ENCODE measurements around the gene EXOC6B. TPM values are rescaled to one million over a fixed set of nuclear protein-coding genes. Genes with fewer than 3 reads are reported as not detected.

EXOC6B gene
- total RNA-seq, 4 donors from 2014 or later = 54.9 to 93.7 (median 64.6) TPM

DNA sequence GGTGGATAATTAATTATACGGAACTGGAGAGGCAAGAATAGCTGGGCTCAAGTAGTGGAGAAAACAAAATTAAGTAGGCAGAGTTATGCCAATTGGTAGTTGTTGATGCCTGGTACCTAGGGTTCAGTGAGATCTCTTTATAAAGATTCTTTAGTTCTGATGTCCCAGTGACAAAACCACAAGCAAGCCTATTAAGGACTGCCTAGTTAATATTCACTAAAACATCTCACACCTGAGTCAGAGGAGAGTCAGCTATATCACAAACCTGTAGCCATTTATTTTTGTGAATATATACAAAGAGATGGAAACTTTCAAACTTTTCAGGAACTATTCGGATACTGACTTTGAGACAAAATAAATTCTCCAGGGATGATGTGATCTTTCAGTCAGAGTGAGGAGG lies 464.3 kb downstream of the EXOC6B start:
- Histone ChIP-seq H3K36me3 (no peaks in the 10 kb centered on the region), H3K27ac (no peak overlapping the region), H3K4me1 (no peaks in the 10 kb centered on the region), H3K4me3 (no peak overlapping the region), H3K9me3 (no peaks in the 10 kb centered on the region), H3K27me3 (no peaks in the 10 kb centered on the region)
- DNase-seq = no peak
- TF ChIP-seq POLR2A (IDR thresholded peaks at IDR 0.05) = no peak

DNA sequence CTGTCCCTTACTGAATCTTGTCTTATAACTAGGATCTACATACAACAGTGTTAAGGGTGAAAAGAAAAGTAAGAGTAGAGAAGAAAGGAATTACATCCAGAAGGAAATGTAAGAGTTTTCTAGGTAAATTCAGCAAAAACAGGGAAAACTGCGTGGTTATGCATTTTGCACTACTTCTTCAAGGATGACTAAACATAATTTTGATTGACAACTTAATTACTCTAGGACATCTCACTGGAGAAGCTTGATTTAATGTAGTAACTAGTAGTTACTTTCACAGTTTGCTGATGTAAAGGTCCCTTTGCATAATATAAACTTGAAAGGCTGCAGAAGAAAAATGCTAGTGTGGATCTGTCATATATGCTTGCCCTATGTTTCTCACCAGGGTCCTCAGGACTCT lies 464.8 kb downstream of the EXOC6B start:
- Histone ChIP-seq H3K9me3 (no peaks in the 10 kb centered on the region), H3K4me3 (no peak overlapping the region), H3K4me1 (no peaks in the 10 kb centered on the region), H3K36me3 (no peaks in the 10 kb centered on the region), H3K27ac (no peak overlapping the region), H3K27me3 (no peaks in the 10 kb centered on the region)
- DNase-seq = no peak
- TF ChIP-seq, protein P1, sequence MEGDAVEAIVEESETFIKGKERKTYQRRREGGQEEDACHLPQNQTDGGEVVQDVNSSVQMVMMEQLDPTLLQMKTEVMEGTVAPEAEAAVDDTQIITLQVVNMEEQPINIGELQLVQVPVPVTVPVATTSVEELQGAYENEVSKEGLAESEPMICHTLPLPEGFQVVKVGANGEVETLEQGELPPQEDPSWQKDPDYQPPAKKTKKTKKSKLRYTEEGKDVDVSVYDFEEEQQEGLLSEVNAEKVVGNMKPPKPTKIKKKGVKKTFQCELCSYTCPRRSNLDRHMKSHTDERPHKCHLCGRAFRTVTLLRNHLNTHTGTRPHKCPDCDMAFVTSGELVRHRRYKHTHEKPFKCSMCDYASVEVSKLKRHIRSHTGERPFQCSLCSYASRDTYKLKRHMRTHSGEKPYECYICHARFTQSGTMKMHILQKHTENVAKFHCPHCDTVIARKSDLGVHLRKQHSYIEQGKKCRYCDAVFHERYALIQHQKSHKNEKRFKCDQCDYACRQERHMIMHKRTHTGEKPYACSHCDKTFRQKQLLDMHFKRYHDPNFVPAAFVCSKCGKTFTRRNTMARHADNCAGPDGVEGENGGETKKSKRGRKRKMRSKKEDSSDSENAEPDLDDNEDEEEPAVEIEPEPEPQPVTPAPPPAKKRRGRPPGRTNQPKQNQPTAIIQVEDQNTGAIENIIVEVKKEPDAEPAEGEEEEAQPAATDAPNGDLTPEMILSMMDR (IDR thresholded peaks at IDR 0.05) = no peak
- no peak for TF ChIP-seq POLR2A (IDR thresholded peaks at IDR 0.05)

DNA sequence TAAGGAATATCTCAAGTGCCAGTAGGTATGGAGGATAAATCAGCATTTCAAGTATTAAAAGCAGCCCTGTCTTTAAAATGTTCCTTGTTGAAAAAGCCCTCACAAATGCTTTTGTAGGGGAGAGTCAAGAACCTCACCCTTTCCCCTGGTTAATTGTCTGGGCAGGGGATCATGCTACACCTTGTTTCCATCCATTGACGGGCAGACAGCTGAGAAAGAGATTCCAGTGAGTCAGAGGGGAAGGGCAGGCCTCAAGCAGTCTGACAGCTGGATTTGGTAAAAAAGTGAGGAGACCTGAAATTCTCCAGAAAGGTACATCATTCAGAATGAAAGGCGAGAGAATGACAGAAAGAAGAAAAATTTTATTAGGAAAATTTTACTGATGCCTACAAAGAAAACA lies 475.0 kb downstream of the EXOC6B start:
- no peak for TF ChIP-seq POLR2A (IDR thresholded peaks at IDR 0.05)
- TF ChIP-seq, protein P1 (IDR thresholded peaks at IDR 0.05) = no peak
- Histone ChIP-seq H3K27ac (no peak overlapping the region), H3K4me3 (no peak overlapping the region), H3K9me3 (no peaks in the 10 kb centered on the region), H3K4me1 (no peaks in the 10 kb centered on the region), H3K36me3 (no peaks in the 10 kb centered on the region), H3K27me3 (no peaks in the 10 kb centered on the region)
- DNase-seq = no peak

- no peaks in the 10 kb centered on the region for H3K36me3 ChIP-seq
- H3K4me3 ChIP-seq = no peak overlapping the region
- no peak overlapping the region for H3K27ac ChIP-seq
- DNase-seq = no peak
- TF ChIP-seq POLR2A (IDR thresholded peaks at IDR 0.05) = no peak
- TF ChIP-seq, protein P1 (IDR thresholded peaks at IDR 0.05) = no peak
- H3K9me3 ChIP-seq = no peaks in the 10 kb centered on the region
- no peaks in the 10 kb centered on the region for H3K27me3 ChIP-seq
- H3K4me1 ChIP-seq = no peaks in the 10 kb centered on the region
Observed at GRCh38 chr2:72349016-72349415, 476.8 kb downstream of the EXOC6B start.

- TF ChIP-seq, protein P1 (IDR thresholded peaks at IDR 0.05) = no peak
- TF ChIP-seq POLR2A (IDR thresholded peaks at IDR 0.05) = no peak
- no peaks in the 10 kb centered on the region for H3K27me3 ChIP-seq
- no peak for DNase-seq
- H3K27ac ChIP-seq = no peak overlapping the region
- no peaks in the 10 kb centered on the region for H3K9me3 ChIP-seq
- no peaks in the 10 kb centered on the region for H3K4me1 ChIP-seq
- no peak overlapping the region for H3K4me3 ChIP-seq
- no peaks in the 10 kb centered on the region for H3K36me3 ChIP-seq
Observed at GRCh38 chr2:72347081-72347480, 478.8 kb downstream of the EXOC6B start.

DNA sequence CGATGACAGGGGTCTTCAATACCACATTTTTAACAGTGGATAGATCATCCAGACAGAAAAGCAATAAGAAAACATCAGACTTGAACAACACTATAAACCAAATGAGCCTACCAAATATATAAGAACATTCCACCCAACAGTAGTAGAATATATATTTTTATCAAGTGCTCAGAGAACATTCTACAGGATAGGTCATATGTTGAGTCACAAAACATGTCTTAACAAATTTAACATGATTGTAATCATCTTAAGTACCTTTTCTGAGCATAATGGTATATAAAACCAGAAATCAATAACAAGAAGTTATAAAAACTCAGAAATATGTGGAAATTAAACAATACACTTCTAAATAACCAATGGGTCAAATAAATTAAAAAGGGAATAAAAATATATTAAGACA lies 484.2 kb downstream of the EXOC6B start:
- no peaks in the 10 kb centered on the region for H3K36me3 ChIP-seq
- no peaks in the 10 kb centered on the region for H3K4me1 ChIP-seq
- no peak overlapping the region for H3K27ac ChIP-seq
- DNase-seq = no peak
- no peak for TF ChIP-seq POLR2A (IDR thresholded peaks at IDR 0.05)
- TF ChIP-seq, protein P1 (IDR thresholded peaks at IDR 0.05) = no peak
- H3K9me3 ChIP-seq = no peaks in the 10 kb centered on the region
- H3K27me3 ChIP-seq = no peaks in the 10 kb centered on the region
- no peak overlapping the region for H3K4me3 ChIP-seq
